GM18508 (cell line): Measurements from ENCODE around the gene TBC1D10A.

ENCODE experiments used
- ATAC-seq: cut with Tn5 transposase; IDR thresholded peaks from one replicate; pipeline ENCODE4 v1.9.1; 2021; ENCODE audit warnings: moderate number of reproducible peaks; ENCODE audit not compliant: insufficient read depth, unreplicated experiment

The TBC1D10A gene

DNA sequence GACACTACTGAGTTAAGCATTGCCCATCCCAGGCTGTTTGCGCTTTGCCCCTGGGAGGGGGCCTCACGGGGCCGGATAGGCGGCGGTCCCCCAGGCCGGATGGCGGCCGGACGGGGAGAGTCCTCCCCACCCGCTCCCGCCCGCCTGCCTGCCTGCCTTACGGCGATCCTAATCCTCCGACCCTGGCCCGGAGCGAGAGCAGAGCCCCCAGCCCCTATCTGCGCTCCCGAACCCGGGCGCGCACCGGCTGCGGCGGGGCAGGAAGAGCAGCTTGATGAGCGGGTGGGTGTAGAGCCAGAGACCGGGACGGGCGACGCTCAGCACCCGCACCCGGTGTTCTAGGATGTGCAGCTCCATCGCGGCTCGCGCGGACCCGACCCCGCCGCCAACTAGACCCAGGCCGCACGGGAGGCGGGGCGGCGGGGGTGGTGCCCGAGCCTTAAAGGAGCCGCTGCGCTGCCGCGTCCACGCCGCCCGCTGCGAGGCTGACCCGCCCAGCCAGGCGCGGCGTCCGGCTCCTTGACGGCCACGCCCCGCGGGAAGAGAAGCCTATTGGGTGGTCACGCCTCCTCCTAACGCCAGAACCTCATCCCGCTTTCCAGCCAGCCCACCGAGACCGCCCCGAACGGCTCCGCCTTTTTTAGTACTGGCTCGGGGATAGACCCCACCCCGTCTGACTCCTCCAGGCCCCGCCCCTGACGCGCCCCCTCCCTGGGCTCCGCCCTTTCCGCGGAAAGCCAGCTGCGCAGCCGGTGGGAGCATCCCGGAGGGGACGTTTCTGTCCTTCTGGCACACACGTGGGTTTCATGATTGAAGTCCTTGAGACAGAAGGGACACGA, 37.4 kb downstream of the TBC1D10A start, which contains the start of gene CASTOR1:
CASTOR1 (minus strand) TSS at position 365 of the 839 bp plus-strand sequence; CDS start at position 357, 8 bp downstream.
- peak; percentile 29 for ATAC-seq

DNA sequence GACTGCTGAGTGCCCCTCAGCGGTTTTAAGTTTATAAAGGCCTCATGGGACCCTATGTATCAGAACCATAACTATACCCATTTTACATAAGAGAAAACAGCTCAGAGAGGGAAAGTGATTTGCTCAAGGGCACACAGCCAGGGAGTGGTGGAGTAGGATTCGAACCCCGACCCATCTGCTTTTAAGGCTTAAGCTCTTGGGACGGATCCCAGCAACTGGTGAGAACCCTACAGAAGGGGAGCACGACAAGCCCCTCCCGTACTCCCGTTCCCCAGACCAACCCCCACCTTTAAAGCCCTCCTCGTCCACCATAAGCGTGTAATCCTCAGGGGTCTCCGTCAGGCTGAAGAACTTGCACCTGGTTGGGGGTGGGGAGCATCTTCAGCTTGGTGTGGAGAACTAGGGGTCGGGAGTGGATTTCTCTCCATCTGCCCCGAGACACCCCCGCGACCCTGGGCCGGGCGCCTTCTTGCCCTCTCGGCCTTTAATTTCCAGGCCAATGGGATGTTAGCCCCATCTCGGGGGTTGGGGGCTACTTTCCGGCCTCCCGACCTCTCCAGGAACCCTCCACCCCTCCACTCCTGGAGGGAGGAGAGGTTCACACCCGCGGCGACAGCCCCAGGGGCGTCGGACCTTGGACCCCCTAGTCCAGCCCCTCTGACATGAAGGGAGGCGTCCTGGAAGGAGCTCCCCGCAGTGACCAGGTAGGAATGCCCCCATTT, 38.2 kb downstream of the TBC1D10A start:
- no peak for ATAC-seq

DNA sequence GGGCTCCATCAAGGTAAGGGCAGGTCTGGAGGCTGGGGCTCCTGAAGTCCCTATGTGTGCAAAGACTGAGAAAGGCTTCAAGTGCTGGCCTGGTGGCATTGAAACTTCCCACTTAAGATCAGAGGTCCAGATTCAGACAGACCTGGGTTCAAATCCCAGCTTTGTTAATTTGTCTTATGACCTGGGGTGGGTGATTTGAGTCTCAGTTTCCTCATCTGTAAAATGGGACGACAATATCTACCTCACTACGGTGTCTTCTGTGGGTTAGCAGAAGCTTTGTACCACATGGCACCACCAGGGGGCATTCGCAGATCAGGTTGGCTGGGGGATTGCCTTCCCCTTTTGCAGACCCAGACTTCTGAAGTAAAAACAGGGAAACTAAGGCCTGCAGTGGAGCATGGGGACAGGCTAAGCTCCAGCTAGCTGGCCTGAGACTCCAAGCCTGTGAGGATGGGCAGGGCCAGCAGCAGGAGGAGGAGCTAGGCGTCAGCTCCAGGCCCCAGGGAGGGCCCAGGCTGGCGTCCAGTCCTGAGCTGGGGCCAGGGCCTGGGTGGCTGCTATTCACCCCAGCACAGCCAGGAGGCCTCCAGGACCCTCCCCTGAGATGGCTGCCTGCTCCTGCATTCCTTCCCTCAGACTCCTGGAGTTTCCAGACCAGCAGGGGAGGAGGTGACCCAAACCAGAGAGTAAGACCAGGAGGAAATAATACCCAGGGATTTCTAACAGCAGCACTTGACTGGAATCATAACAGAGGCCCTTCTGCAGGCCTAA, 38.9 kb downstream of the TBC1D10A start:
- no peak for ATAC-seq

DNA sequence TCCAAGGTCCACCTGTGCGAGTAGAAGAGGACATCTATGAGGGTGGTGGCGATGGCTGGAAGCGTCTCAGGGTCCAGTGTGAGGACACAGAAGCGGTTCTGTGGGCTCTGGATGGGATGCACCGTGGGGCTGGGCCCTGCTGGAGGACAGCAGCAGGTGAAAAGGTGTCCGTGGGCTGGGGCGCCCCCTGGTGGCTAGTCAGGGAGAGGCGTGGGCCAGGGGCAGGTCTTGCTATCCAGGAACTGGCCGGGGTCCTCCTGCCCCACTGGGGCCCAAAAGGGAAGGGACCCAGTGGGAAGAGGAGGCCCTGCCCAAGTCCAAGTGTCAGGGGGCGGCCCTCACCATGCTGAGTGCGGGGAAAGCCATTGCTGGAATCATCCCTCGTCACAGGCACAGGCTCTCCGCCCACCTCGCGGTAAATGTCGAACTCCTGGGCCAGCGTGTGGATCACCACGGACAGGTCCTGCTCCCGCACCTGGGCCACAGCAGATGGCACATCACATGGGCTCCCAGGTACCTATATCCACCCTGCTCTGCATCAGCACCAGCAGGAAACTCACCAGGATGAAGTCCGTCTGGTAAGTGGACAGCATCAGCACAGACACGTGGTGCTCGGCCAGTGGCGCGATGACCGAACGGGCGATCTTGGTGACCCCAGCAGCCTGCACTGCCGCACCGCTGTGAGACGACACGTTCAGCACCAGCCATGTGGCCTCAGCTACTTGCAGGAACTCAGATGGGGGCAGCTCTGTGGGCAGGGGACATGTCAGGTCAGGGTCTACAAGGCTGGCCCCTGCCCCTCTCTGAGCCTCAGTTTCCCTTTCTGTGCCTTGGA, 39.7 kb downstream of the TBC1D10A start:
- ATAC-seq = no peak

DNA sequence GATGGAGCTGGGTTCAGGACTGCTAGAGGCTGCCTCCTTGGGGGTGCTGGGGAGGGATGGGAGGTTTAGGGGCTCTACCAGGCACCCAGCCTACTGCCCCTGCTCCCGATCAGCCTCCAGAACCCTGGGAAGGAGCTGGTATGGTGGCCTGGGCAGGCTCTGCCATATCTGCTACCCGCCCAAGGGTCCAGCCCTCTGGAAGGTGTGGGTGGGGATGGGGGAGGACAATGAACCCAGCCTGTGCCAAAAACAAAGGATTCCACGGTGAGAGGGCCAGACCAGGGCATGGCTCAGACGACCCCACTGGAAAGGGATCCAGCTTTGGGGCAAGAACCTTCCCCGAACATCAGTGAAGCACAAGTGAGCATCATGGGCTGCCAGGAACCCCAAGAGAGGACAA, 40.4 kb downstream of the TBC1D10A start:
- ATAC-seq = no peak

DNA sequence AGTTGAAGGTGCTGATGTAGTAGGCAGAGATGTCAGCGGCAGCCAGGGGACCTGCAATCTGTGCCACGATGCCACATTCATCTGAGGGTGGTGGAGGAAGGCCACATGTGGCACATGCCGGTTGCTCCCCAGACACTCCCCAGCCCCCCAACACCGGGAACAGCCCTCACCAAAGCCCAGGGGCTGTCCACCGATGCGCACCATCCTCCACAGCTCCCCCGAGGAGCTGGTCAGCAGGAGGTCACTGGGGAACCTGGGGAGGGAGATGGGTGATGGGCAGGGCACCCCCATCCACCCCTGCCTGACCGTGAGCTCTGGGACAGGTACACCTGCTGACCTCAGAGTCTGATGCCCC, 40.9 kb downstream of the TBC1D10A start:
- no peak for ATAC-seq

DNA sequence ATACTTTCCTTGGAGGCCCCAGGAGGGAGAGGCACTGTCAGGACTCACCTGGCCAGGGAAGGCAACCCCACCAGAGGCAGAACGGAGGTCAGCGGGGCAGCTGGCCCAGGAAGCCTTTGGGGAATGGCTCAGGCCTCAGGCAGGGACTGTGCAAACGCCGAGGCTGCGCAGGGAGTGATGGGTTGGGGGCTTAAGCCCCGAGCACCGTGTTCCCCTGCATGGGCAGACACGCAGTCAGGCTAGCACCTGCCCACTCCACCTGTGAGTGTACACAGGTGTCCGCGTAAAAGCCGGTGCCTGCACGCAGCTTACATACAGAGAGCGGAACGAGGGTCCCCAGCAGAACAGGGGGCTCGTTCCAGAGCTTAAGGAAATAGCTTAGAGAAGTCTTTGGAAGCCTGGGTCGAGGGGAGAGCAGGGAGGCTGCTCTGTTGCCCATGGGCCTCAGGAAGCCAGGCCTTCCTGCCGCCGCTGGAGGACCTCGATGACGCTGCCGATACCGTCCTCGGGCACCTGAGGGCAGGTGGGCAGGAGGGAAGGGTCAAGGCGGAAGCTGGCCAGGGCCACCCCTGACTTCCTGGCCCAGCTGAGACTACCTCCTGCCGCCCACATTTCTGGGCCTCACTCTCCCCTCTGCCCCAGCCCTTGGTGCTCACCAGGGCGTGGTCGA, 41.4 kb downstream of the TBC1D10A start:
- ATAC-seq = no peak

DNA sequence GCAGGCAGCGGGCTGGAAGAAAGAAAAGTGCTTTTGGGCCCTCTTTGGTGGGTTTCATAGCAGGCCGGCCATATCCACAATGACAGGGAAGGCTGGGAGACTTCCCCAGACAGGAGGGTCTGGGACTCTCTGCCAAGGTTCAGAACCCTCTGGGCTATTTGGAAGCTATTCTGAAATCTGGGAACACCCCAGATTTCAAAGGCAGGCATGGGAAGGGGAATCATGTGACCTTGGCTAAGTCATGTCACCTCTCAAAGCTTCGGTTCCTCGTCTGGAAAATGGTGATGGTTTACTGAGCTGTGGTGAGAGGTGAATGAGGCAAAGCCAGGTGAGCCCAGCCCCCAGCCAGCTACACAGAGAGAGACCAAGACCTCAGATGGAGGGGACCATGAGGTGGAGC, 42.1 kb downstream of the TBC1D10A start:
- ATAC-seq = no peak

DNA sequence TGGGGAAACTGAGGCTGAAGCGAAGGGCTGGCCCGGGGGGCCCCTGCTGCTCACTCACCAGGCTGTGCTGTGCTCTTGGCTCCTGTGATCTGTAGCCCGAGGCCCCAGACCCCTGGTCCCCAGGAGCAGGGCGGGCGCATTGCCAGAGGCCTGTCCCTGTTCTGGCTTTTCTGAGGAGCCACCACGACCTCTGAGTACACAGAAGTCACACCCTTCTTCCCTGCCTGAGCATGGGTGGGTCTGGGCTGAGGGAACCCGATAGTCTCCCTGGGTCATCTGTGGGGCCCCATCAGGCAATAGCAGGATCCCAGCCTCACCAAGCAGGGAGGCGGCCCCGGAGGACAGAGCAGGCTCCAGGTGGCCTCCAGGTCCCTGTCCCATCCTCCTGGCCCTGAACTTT, 42.6 kb downstream of the TBC1D10A start:
- no peak for ATAC-seq

DNA sequence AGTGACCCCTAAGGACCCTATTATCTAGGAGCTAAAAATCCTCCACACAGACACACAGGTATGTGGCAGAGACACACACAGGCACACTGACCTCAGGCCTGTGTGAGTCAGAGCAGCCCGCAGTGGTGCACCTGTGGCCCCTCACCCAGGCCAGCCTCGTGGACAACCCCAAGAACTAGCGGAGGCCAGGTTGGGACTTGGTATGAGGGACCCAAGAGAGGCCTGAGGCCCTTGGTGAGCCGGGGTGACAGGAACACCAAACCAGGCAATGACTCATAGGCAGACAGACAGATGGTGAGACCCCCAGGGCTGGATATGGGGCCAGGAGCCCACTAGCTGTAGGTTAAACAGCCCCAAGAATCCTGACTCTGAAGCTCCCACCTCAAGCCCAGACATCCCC, 43.4 kb downstream of the TBC1D10A start:
- ATAC-seq = no peak

DNA sequence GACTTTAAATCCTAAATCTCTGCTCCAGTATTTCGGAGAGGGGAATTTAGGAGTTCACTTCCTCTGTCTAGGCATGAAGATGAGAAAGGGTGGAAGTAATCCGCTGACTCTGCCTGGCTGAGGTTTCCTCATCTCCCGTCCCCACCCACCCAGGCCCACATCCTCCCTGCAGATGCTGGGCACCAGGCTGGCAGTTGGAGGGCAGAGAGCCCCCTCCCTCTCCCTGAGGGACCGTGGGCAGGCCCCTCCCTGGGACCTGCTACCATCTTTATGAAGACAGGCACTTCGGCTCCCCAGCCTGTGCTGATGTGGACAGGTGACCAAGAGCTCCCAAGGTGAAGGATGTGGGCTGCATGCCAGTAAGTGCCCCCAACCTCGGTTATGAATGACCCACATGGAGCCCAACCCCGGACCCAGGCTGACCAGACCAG, 44.1 kb downstream of the TBC1D10A start:
- no peak for ATAC-seq

DNA sequence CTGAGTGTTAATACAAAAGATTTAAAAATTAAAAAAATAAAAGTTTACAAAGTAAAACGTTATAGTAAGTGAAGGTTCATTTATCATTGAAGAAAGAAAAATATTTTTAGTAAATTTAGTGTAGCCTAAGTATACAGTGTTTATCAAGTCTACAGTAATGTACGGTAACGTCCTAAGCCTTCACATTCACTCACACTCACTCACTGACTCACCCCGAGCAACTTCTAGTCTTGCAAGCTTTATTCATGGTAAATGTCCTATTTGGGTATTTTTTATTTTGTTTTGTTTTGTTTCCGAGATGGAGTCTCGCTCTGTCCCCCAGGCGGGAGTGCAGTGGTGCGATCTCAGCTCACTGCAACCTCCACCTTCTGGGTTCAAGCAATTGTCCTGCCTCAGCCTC, 46.2 kb downstream of the TBC1D10A start:
- no peak for ATAC-seq

DNA sequence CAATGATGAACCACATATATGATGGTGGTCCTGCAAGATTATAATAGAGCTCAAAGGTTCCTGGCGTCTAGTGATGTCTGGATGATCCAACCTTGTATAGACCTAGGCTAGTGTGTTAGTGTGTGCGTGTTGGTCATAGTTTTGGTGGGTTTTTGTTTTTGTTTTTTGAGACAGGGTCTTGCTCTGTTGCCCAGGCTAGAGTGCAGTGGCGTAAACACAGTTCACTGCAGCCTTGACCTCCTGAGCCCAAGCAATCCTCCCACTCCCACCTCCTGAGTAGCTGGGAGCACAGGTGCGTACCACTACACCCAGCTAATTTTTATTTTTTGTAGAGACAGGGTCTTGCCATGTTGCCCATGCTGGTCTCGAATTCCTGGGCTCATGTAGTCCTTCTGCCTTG, 46.8 kb downstream of the TBC1D10A start:
- ATAC-seq = no peak

DNA sequence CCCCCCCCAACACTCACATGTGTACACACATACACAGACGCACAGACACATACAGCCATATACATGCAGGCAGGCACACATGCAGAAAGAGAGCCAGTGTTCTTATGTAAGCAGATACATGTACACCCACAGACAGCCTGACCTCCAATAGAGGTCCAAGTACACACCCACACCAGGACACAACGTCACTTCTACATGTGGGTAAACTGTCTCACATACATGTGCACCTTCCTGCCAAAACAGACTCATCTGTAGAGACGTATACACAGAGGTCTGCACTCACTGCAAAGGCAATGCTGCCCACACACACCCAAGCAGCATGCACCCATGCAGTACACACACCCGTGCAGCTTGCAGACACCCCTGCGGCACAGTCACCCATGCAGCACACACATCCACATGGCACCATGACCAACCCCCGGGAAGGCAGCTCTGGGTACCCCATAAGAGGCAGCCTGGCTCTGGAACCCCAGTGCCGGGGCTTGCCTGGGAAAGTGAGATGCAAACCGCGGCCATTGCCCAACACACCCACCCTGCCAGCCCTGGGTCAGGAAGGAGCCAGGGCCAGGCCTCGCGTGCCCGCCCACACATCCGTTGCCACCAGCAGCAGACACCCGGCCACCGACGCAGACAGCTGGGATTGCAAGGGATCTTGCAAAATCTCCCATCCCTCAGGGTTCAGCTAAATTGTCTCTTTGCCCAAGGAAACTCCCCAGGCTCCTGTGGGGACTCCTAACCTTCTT, 47.5 kb downstream of the TBC1D10A start:
- no peak for ATAC-seq

DNA sequence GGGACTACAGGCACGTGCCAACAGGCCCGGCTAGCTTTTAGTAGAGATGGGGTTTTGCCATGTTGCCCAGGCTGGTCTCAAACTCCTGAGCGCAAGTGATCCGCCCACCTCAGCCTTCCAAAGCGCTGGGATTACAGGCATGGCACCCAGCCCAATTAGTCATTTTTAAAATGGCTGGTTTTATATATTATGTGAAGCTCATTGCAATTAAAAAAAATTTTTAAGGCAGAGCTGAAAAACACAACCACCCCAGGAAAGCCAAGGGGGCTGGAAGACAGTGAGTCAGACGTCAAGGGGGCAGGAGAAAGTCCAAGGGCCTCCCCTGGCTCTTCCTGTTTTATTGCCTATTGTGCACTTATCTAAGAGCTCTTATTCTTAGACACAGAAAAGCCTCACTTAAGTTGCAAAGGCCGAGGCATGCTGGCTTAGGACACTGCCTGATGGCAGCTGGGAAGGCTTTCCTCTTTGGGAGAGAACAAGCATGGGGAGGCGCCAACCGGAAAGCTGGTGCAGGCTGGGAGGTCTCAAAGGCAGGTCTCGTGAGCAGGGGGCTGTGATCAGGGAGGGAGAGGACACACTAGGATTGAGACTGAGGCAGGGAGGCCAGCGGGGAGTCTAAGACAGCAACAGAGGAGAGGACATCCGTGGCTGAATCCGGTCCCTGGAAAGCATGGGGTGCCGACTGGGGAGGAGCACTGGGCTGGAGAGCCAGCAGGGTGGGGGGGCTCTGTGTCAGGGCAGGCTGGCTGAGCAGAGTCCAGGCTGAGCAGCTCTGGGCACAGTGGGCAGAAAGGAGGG, 49.0 kb downstream of the TBC1D10A start:
- ATAC-seq = no peak

DNA sequence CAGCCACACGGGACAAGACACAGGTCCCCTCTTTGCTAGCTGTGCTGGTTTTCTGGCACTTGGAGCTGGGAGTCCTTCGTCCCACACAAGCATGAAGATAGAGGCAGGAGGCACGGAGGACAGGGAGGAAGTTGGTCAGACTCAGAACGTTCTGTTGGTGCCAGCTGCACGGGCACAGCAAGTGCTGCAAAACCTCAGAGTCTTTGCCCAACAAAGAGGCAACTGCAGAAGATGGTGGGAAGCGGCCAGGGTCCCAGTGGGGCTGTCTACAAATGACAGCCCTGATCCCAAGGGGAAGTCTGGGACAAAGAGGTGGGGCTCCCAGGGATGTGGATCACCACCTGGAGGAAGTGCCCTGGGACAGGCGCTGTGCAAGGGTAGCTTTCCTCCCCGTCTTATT, 50.7 kb downstream of the TBC1D10A start:
- no peak for ATAC-seq

DNA sequence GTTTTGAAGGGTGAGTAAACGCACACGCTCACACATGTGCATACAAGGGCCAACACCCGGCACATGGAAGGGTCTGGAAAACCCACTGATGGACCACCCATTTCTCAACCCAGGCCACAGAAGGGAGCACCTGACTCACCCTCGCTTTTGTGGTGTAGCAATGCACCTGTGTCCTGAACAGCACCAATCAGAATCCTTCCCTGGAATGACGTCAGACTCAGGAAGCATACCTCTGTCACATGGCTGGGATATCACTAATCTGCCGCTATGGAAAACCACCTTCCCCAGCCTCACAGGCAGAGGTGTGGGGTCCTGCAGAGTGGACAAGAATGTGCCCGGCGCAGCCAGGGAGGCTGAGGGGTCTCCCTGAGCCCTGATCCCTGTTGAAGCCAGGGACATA, 51.1 kb downstream of the TBC1D10A start:
- no peak for ATAC-seq

DNA sequence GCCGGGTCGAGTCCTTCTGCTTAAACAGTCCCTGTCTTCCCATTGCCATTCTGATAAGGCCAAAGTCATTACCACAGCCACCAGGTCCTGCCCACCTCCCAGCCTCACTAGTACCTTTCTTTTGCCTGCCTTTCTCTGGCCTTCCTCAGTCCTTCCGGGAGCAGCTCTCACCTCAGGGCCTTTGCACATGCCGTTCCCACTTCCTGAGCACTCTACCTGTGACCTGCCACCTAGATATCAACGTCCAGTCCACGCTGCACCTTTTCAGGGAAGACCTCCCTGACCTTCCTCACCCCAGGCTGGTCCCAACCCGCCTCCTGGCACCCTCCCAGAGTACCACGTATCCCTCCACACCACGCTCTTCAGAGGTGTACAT, 52.3 kb downstream of the TBC1D10A start:
- no peak for ATAC-seq
